Ammon's horn (tissue), 1 donor: ENCODE results near the gene RPTOR.
"Not testable (repeated sequence)": the region's sequence is repeated elsewhere in the genome, so short reads cannot be mapped to it uniquely, and the experiment has no call there.

Experiments used
- DNase-seq: peaks from one replicate; pipeline ENCODE4 v3.0.0-alpha.2; 2016; ENCODE audit warnings: low spot score

The RPTOR gene

GRCh38 chr17:80863626-80864025, 319.0 kb downstream of the RPTOR start:
- DNase-seq: no peak

- DNase-seq: no peak
Measured at GRCh38 chr17:80864751-80865150, 320.1 kb downstream of the RPTOR start.

- peak; percentile 75 for DNase-seq
Measured at GRCh38 chr17:80866050-80866793, 321.6 kb downstream of the RPTOR start.

GRCh38 chr17:80868022-80868609, 323.5 kb downstream of the RPTOR start:
- DNase-seq: no peak

GRCh38 chr17:80869481-80870145, 325.0 kb downstream of the RPTOR start:
- DNase-seq: no peak

GRCh38 chr17:80870401-80870800, 325.8 kb downstream of the RPTOR start:
- DNase-seq: no peak

GRCh38 chr17:80871341-80871740, 326.7 kb downstream of the RPTOR start:
- no peak for DNase-seq

GRCh38 chr17:80872001-80872500, 327.4 kb downstream of the RPTOR start:
- no peak for DNase-seq

- no peak for DNase-seq
Measured at GRCh38 chr17:80872501-80873306, 328.1 kb downstream of the RPTOR start.

GRCh38 chr17:80873307-80873951, 328.8 kb downstream of the RPTOR start:
- peak; percentile 76 for DNase-seq

GRCh38 chr17:80874866-80875445, 330.3 kb downstream of the RPTOR start:
- DNase-seq: no peak

- not testable (repeated sequence) for DNase-seq
Measured at GRCh38 chr17:80875480-80875995, 330.9 kb downstream of the RPTOR start.

- not testable (repeated sequence) for DNase-seq
Measured at GRCh38 chr17:80876456-80876949, 331.9 kb downstream of the RPTOR start.

GRCh38 chr17:80876950-80877728, 332.5 kb downstream of the RPTOR start:
- no peak for DNase-seq

GRCh38 chr17:80877729-80878303, 333.2 kb downstream of the RPTOR start:
- no peak for DNase-seq

GRCh38 chr17:80878876-80879722, 334.5 kb downstream of the RPTOR start:
- no peak for DNase-seq

GRCh38 chr17:80879723-80880647, 335.3 kb downstream of the RPTOR start:
- no peak for DNase-seq

- DNase-seq: no peak
Measured at GRCh38 chr17:80880648-80880985, 336.0 kb downstream of the RPTOR start.
